MM.1S (cell line): ENCODE data around the gene ULK4.

Experiments
- DNase-seq: peaks from one replicate; pipeline ENCODE4 v3.0.0-alpha.2; 2015
- H2AFZ ChIP-seq: fragments of 300-600 bp; sonication (generic); 2 replicates; pipeline ENCODE4 v1.6.0; 2016; ENCODE audit warnings: antibody characterized with exemption, low read length
- H3F3A ChIP-seq: fragments of 300-600 bp; sonication (generic); 2 replicates; pipeline ENCODE4 v1.6.1; 2016; ENCODE audit warnings: mild to moderate bottlenecking, antibody characterized with exemption, low read length, moderate library complexity, mixed read lengths; ENCODE audit not compliant: insufficient read depth
- H3K27ac ChIP-seq: fragments of 300-600 bp; sonication (generic); 2 replicates; pipeline ENCODE4 v1.5.1; 2016; ENCODE audit warnings: mild to moderate bottlenecking, low read length
- H3K27me3 ChIP-seq: fragments of 300-600 bp; sonication (generic); replicated peaks from 2 replicates; pipeline ENCODE4 v1.6.0; 2016; ENCODE audit warnings: low read length; ENCODE audit not compliant: insufficient read depth
- H3K36me3 ChIP-seq: fragments of 300-600 bp; sonication (generic); replicated peaks from 2 replicates; pipeline ENCODE4 v1.6.1; 2016; ENCODE audit warnings: mild to moderate bottlenecking, low read length, mixed read lengths; ENCODE audit not compliant: insufficient read depth
- H3K4me1 ChIP-seq: fragments of 300-600 bp; sonication (generic); 2 replicates; pipeline ENCODE4 v1.6.1; 2016; ENCODE audit warnings: low read length, mixed read lengths
- H3K4me2 ChIP-seq: fragments of 300-600 bp; sonication (generic); 2 replicates; pipeline ENCODE4 v1.6.0; 2016; ENCODE audit warnings: low read depth, low read length
- H3K4me3 ChIP-seq: fragments of 300-600 bp; sonication (generic); 2 replicates; pipeline ENCODE4 v1.5.1; 2016; ENCODE audit warnings: low read length, mixed read lengths
- H3K79me2 ChIP-seq: fragments of 300-600 bp; sonication (generic); 2 replicates; pipeline ENCODE4 v1.6.1; 2016; ENCODE audit warnings: mixed run types, low read length, mixed read lengths
- H3K9ac ChIP-seq: fragments of 300-600 bp; sonication (generic); 2 replicates; pipeline ENCODE4 v1.6.1; 2016; ENCODE audit warnings: low read length, mixed read lengths
- H3K9me2 ChIP-seq: fragments of 300-600 bp; sonication (generic); replicated peaks from 2 replicates; pipeline ENCODE4 v1.6.1; 2016; ENCODE audit warnings: mild to moderate bottlenecking, low read length, mixed read lengths; ENCODE audit not compliant: insufficient read depth
- H3K9me3 ChIP-seq: fragments of 300-600 bp; sonication (generic); replicated peaks from 2 replicates; pipeline ENCODE4 v1.6.1; 2016; ENCODE audit warnings: mild to moderate bottlenecking, low read length, mixed read lengths; ENCODE audit not compliant: insufficient read depth
- H4K20me1 ChIP-seq: fragments of 300-600 bp; sonication (generic); 2 replicates; pipeline ENCODE4 v1.6.1; 2016; ENCODE audit warnings: mild to moderate bottlenecking, low read length, moderate library complexity, mixed read lengths; ENCODE audit not compliant: insufficient read depth
- EZH2 ChIP-seq: fragments of 300-600 bp; sonication (generic); optimal IDR thresholded peaks from 2 replicates; pipeline ENCODE3; 2017; ENCODE audit warnings: low read depth, mild to moderate bottlenecking, antibody characterized with exemption, low read length, mixed read lengths
- EZH2phosphoT487 ChIP-seq: fragments of 300-600 bp; sonication (generic); IDR thresholded peaks from 2 replicates; pipeline ENCODE4 v1.6.1; 2018; ENCODE audit warnings: antibody characterized with exemption, low read length
- TF ChIP-seq, protein P1 (sequence below): fragments of 300-600 bp; sonication (generic); IDR thresholded peaks from 2 replicates; pipeline ENCODE4 v1.5.1; 2016; ENCODE audit warnings: antibody characterized with exemption, low read length, mixed read lengths

Gene ULK4

DNA sequence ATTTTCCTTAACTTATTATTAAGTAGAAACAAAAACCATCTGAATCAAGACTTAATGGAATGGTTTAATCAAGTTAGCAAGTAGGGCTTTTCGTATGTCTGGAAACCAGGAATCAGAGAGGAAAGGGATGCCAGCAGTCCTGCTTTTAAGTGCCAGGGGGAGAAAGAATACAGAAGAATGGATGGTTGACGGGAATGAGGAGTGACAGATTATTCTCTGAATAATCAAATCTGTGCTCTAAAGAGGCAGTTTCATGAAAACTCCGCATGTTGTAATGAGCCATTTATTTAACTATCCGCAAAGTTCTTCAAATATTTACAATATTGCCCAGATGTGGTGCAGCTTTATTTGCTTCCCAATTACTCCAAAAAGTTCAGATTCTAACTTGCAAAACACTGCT, 659.6 kb downstream of the ULK4 start:
- no peak overlapping the region for H3K4me3 ChIP-seq
- H3K9me3 ChIP-seq = no peaks in the 10 kb centered on the region
- TF ChIP-seq EZH2 (no peak), EZH2phosphoT487 (no peak)
- TF ChIP-seq, protein P1, sequence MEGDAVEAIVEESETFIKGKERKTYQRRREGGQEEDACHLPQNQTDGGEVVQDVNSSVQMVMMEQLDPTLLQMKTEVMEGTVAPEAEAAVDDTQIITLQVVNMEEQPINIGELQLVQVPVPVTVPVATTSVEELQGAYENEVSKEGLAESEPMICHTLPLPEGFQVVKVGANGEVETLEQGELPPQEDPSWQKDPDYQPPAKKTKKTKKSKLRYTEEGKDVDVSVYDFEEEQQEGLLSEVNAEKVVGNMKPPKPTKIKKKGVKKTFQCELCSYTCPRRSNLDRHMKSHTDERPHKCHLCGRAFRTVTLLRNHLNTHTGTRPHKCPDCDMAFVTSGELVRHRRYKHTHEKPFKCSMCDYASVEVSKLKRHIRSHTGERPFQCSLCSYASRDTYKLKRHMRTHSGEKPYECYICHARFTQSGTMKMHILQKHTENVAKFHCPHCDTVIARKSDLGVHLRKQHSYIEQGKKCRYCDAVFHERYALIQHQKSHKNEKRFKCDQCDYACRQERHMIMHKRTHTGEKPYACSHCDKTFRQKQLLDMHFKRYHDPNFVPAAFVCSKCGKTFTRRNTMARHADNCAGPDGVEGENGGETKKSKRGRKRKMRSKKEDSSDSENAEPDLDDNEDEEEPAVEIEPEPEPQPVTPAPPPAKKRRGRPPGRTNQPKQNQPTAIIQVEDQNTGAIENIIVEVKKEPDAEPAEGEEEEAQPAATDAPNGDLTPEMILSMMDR = no peak
- no peak overlapping the region for H3K9ac ChIP-seq
- H3K36me3 ChIP-seq = no peaks in the 10 kb centered on the region
- H4K20me1 ChIP-seq = no peaks in the 10 kb centered on the region
- H3K79me2 ChIP-seq = no peaks in the 10 kb centered on the region
- no peaks in the 10 kb centered on the region for H3K27me3 ChIP-seq
- no peak overlapping the region for H3K27ac ChIP-seq
- no peaks in the 10 kb centered on the region for H3K9me2 ChIP-seq
- no peaks in the 10 kb centered on the region for H3F3A ChIP-seq
- no peak overlapping the region for H3K4me2 ChIP-seq
- H3K4me1 ChIP-seq = no peaks in the 10 kb centered on the region
- DNase-seq = no peak
- H2AFZ ChIP-seq = no peak overlapping the region

DNA sequence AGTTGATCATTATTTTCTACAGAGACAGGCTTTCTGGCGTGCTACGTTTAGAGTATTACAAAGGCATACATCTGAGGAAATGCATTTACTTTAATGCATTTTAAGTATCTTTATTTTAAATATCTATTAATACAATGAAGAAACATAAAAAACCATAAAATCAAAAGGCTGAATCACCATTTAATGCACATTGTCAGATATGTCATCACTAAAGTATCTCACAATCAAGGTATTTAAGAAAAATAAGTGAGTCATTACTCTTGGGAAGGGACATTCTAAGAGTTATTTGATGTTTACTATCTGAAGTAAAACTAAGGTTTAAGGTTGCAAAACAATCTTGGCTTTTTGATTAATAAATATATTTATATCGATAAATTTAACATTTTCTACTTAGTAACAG, 660.4 kb downstream of the ULK4 start:
- no peak overlapping the region for H3K4me3 ChIP-seq
- no peaks in the 10 kb centered on the region for H3F3A ChIP-seq
- H3K27me3 ChIP-seq = no peaks in the 10 kb centered on the region
- H3K27ac ChIP-seq = no peak overlapping the region
- H3K4me1 ChIP-seq = no peaks in the 10 kb centered on the region
- no peaks in the 10 kb centered on the region for H3K9me2 ChIP-seq
- H3K4me2 ChIP-seq = no peak overlapping the region
- H4K20me1 ChIP-seq = no peaks in the 10 kb centered on the region
- TF ChIP-seq EZH2phosphoT487 (no peak), EZH2 (no peak)
- TF ChIP-seq, protein P1 = no peak
- no peaks in the 10 kb centered on the region for H3K79me2 ChIP-seq
- no peaks in the 10 kb centered on the region for H3K36me3 ChIP-seq
- no peaks in the 10 kb centered on the region for H3K9me3 ChIP-seq
- DNase-seq = no peak
- no peak overlapping the region for H3K9ac ChIP-seq
- H2AFZ ChIP-seq = no peak overlapping the region

GRCh38 chr3:41299036-41299435, 662.9 kb downstream of the ULK4 start:
- Histone ChIP-seq H3K9ac (no peak overlapping the region), H3K79me2 (no peaks in the 10 kb centered on the region), H3K27ac (no peak overlapping the region), H4K20me1 (no peaks in the 10 kb centered on the region), H3K36me3 (no peaks in the 10 kb centered on the region), H3K4me1 (no peaks in the 10 kb centered on the region), H3K9me2 (no peaks in the 10 kb centered on the region), H3K27me3 (no peaks in the 10 kb centered on the region), H3K4me3 (no peak overlapping the region), H3K9me3 (no peaks in the 10 kb centered on the region), H3K4me2 (no peak overlapping the region), H3F3A (no peaks in the 10 kb centered on the region), H2AFZ (no peak overlapping the region)
- DNase-seq = no peak
- TF ChIP-seq EZH2phosphoT487 (no peak), EZH2 (no peak)
- TF ChIP-seq, protein P1 = no peak
